RWPE1 (cell line): Measurements from ENCODE around the gene NUP43.

ENCODE experiments used
- CTCF ChIA-PET: fragments of 350-600 bp; sonication (Branson Sonifier 250); formaldehyde crosslinking; extraction: SDS; loops from one replicate; lab custom pipeline; 2021; lab: Yijun Ruan, JAX
- POLR2A ChIA-PET: fragments of 400-600 bp; formaldehyde crosslinking; extraction: SDS; loops from one replicate; lab custom pipeline; 2020; ENCODE audit warnings: antibody characterized with exemption; ENCODE audit not compliant: low non-redundant PET; lab: Yijun Ruan, JAX
- DNase-seq: peaks from one replicate; pipeline ENCODE4 v3.0.0; 2012; ENCODE audit warnings: low spot score
- H3K27ac ChIP-seq: fragments of 450-650 bp; 2 replicates; pipeline ENCODE4 v1.5.1; 2017
- CTCF ChIP-seq: fragments of 450-650 bp; conservative IDR thresholded peaks from 2 replicates; pipeline ENCODE4 v1.5.1; 2017; ENCODE audit warnings: low read depth, mild to moderate bottlenecking

Gene NUP43

GRCh38 chr6:149717588-149718458 lies 28.5 kb downstream of the NUP43 start, which contains the start of gene LATS1:
LATS1 (minus strand) TSS chr6:149718101; CDS start chr6:149702126, 15,975 bp downstream.
- DNase-seq: peak; percentile 85
- TF ChIP-seq CTCF: no peak
- peak within 1 kb of the TSS; percentile 99 for H3K27ac ChIP-seq
- ChIA-PET POLR2A (interaction anchor here (1.1 kb wide), 1 partner anchor 28 kb away, joined by 3 read pairs; no protein-coding TSS in a partner anchor), CTCF (no interaction called here)

GRCh38 chr6:149717255-149717587 lies 29.1 kb downstream of the NUP43 start:
- no peak for TF ChIP-seq CTCF
- ChIA-PET POLR2A (interaction anchor here (0.6 to 1.1 kb wide), 2 partner anchors 28 to 29 kb away, joined by 3 read pairs; no protein-coding TSS in a partner anchor), CTCF (interaction anchor here (0.5 kb wide), 1 partner anchor 73 kb away, joined by 3 read pairs; no protein-coding TSS in a partner anchor)
- no peak for DNase-seq
- peak overlapping the region; percentile 99 for H3K27ac ChIP-seq

DNA sequence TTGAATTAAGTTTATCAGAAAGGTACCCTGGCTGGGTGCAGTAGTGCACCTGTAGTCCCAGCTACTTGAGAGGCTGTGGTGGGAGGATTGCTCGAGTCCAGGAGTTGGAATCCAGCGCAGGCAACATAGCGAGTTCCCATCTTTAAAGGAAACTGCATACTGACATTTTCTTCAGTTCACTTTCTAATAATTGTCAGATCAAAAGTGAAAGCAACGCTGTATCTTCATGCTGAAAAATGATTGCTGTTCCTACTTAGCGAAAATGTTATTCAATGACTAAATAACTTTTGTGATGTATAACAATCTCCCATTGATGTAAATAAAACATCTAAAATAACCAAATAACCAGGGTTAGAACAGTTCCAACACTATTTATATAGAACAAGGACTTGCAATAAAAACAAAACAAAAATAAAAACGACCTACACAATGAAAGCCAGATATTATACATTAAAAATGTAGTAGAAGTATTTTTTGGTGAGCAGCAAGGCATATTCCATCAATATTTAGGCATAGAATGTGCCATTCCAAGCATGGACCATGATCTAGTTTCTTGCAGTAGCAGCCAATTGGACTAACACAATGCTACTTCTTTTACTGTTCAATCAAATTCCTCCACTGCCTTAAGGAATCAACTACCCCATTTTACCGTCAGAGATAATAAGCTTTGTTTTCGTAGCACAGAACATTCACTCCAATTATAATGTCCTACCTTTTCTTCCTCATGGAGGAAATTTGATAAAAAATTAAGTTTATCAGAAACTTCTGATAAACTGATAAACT lies 30.0 kb downstream of the NUP43 start:
- no peak for TF ChIP-seq CTCF
- H3K27ac ChIP-seq: no peak overlapping the region
- ChIA-PET POLR2A (interaction anchor here (0.6 kb wide), 1 partner anchor 29 kb away, joined by 3 read pairs; no protein-coding TSS in a partner anchor), CTCF (interaction anchor here (0.7 kb wide), 1 partner anchor 95 kb away, joined by 8 read pairs; no protein-coding TSS in a partner anchor)
- peak; percentile 30 for DNase-seq

- POLR2A ChIA-PET: no interaction called here
Observed at GRCh38 chr6:149714442-149714841, 31.9 kb downstream of the NUP43 start.

GRCh38 chr6:149711711-149712110 lies 34.6 kb downstream of the NUP43 start:
- no peak for TF ChIP-seq CTCF
- CTCF ChIA-PET: no interaction called here
- no peak overlapping the region for H3K27ac ChIP-seq
- POLR2A ChIA-PET: no interaction called here
- DNase-seq: no peak

More at GRCh38 chr6:149714442-149714841, 31.9 kb downstream of the NUP43 start:
- H3K27ac ChIP-seq: no peak overlapping the region
- DNase-seq: no peak
- TF ChIP-seq CTCF: no peak
- CTCF ChIA-PET: no interaction called here

GRCh38 chr6:149701714-149702113 lies 44.6 kb downstream of the NUP43 start:
- H3K27ac ChIP-seq: no peak overlapping the region
- CTCF ChIA-PET: no interaction called here
- DNase-seq: no peak
- POLR2A ChIA-PET: no interaction called here
- no peak for TF ChIP-seq CTCF
